WTC11 (cell line): ENCODE measurements around the gene TTLL9.

Source experiments
- E2F1 ChIP-seq: sonication (generic); formaldehyde crosslinking; IDR thresholded peaks from 2 replicates; pipeline ENCODE4 v1.8.0; 2022; ENCODE audit warnings: mild to moderate bottlenecking, missing genetic modification reagents
- JUN ChIP-seq: sonication (generic); formaldehyde crosslinking; IDR thresholded peaks from 2 replicates; pipeline ENCODE4 v1.8.0; 2023; ENCODE audit warnings: mild to moderate bottlenecking, missing genetic modification reagents
- MAX ChIP-seq: sonication (generic); formaldehyde crosslinking; IDR thresholded peaks from 2 replicates; pipeline ENCODE4 v1.8.0; 2022; ENCODE audit warnings: mild to moderate bottlenecking, missing genetic modification reagents
- ZMAT4 ChIP-seq: fragments of 250-450 bp; sonication (Bioruptor Pico); IDR thresholded peaks from 2 replicates; pipeline ENCODE4 v1.9.0; 2021; ENCODE audit warnings: mild to moderate bottlenecking
- ZNF423 ChIP-seq: fragments of 250-450 bp; sonication (Bioruptor Pico); IDR thresholded peaks from 2 replicates; pipeline ENCODE4 v2.1.2; 2022; ENCODE audit warnings: mild to moderate bottlenecking, moderate library complexity
- TF ChIP-seq, protein P1 (sequence below): sonication (generic); formaldehyde crosslinking; IDR thresholded peaks from 2 replicates; pipeline ENCODE4 v1.8.1; 2022; ENCODE audit warnings: mild to moderate bottlenecking, missing genetic modification reagents, moderate library complexity, borderline replicate concordance
- TF ChIP-seq, protein P2 (sequence below): fragments of 200-600 bp; IDR thresholded peaks from 2 replicates; pipeline ENCODE4 v1.8.0; 2022; ENCODE audit warnings: antibody characterized with exemption

DNA sequence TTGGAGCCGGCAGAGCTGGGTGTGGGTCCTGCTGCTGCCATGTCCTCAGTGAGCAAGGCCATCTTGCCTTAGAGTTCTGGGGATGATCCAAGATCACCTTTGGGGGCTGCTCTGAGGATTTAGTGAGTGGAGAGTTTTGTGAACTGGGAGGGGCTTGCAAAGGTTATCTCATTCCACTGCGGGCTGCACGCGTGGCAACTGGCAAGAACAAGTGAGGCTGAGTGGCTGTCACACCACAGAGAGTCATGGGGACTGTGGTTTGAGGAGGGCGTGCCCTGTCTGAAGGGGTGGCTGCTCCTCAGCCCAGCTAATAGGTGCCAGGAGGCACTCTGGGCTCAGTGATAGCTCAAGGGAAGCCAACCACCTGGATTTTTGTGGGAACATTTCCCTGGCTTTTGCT is 37.6 kb downstream of the TTLL9 start:
- TF ChIP-seq JUN (CRISPR knock-in tag) = no peak
- TF ChIP-seq ZMAT4 (CRISPR knock-in tag) = no peak
- TF ChIP-seq, protein P1, sequence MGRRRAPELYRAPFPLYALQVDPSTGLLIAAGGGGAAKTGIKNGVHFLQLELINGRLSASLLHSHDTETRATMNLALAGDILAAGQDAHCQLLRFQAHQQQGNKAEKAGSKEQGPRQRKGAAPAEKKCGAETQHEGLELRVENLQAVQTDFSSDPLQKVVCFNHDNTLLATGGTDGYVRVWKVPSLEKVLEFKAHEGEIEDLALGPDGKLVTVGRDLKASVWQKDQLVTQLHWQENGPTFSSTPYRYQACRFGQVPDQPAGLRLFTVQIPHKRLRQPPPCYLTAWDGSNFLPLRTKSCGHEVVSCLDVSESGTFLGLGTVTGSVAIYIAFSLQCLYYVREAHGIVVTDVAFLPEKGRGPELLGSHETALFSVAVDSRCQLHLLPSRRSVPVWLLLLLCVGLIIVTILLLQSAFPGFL (CRISPR knock-in tag) = no peak
- TF ChIP-seq MAX (CRISPR knock-in tag) = no peak
- TF ChIP-seq E2F1 (CRISPR knock-in tag) = no peak
- TF ChIP-seq, protein P2, sequence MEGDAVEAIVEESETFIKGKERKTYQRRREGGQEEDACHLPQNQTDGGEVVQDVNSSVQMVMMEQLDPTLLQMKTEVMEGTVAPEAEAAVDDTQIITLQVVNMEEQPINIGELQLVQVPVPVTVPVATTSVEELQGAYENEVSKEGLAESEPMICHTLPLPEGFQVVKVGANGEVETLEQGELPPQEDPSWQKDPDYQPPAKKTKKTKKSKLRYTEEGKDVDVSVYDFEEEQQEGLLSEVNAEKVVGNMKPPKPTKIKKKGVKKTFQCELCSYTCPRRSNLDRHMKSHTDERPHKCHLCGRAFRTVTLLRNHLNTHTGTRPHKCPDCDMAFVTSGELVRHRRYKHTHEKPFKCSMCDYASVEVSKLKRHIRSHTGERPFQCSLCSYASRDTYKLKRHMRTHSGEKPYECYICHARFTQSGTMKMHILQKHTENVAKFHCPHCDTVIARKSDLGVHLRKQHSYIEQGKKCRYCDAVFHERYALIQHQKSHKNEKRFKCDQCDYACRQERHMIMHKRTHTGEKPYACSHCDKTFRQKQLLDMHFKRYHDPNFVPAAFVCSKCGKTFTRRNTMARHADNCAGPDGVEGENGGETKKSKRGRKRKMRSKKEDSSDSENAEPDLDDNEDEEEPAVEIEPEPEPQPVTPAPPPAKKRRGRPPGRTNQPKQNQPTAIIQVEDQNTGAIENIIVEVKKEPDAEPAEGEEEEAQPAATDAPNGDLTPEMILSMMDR = no peak
- no peak for TF ChIP-seq ZNF423 (CRISPR knock-in tag)
